AG09309 (cell line): ENCODE measurements around the gene CBLB.

Source experiments
- DNase-seq: peaks from one replicate; pipeline ENCODE4 v3.0.0-alpha.2; 2010; ENCODE audit warnings: low read depth
- H3K4me3 ChIP-seq: 2 replicates; pipeline ENCODE4 v1.5.1; 2011; ENCODE audit warnings: mild to moderate bottlenecking, low read depth, low read length, moderate library complexity; ENCODE audit not compliant: control insufficient read depth
- CTCF ChIP-seq: IDR thresholded peaks from 2 replicates; pipeline ENCODE4 v1.5.1; 2011; ENCODE audit warnings: mild to moderate bottlenecking, low read depth, low read length, inconsistent platforms; ENCODE audit not compliant: insufficient read depth, control insufficient read depth; ENCODE audit errors: missing control alignments

The CBLB gene

GRCh38 chr3:105868742-105869530 is at the start of gene CBLB:
Gene CBLB (minus strand): TSS chr3:105869012. CDS start chr3:105867577, 1,435 bp downstream.
- peak within 1 kb of the TSS; percentile 99 for H3K4me3 ChIP-seq
- DNase-seq, result peak; percentile 96
- TF ChIP-seq CTCF, result no peak

GRCh38 chr3:105916767-105917166 is 48.0 kb upstream of the CBLB start:
- no peak for DNase-seq
- no peak for TF ChIP-seq CTCF
- H3K4me3 ChIP-seq, result no peak overlapping the region

GRCh38 chr3:105915524-105915923 is 46.7 kb upstream of the CBLB start:
- H3K4me3 ChIP-seq, result no peak overlapping the region
- no peak for DNase-seq

GRCh38 chr3:105913616-105914015 is 44.8 kb upstream of the CBLB start:
- no peak overlapping the region for H3K4me3 ChIP-seq
- no peak for TF ChIP-seq CTCF
- DNase-seq, result no peak

More at GRCh38 chr3:105915524-105915923, 46.7 kb upstream of the CBLB start:
- no peak for TF ChIP-seq CTCF

GRCh38 chr3:105912891-105913290 is 44.1 kb upstream of the CBLB start:
- no peak overlapping the region for H3K4me3 ChIP-seq
- no peak for DNase-seq
- no peak for TF ChIP-seq CTCF

- no peak overlapping the region for H3K4me3 ChIP-seq
- DNase-seq, result no peak
- TF ChIP-seq CTCF, result no peak
These were observed 42.7 kb upstream of the CBLB start for GRCh38 chr3:105911496-105911895.
